ENCODE data around the gene DNAH10. TPM values are rescaled to one million over a fixed set of nuclear protein-coding genes. Genes with fewer than 3 reads are reported as not detected.

Gene DNAH10
- total RNA-seq, 4 donors from 2014 or later, result 0.14 to 0.20 TPM; not detected in 2

GRCh38 chr12:123979566-123979965 lies 217.5 kb downstream of the DNAH10 start:
- no peaks in the 10 kb centered on the region for H3K27me3 ChIP-seq
- in situ Hi-C loops (cut with MboI; ENCODE audit: low pct_ligation_motif_present in 1 of 4, low pct_unique_long_range_greater_than_20kb in 1 of 4, low sequenced_read_pairs in 3 of 4), result no loop called here
- 94 to 98% methylated on average over 3 to 6 of the region's 6 CpGs for WGBS, 2 donors (ENCODE audit: low coverage in 1 of 2)

GRCh38 chr12:123982269-123982668 lies 220.2 kb downstream of the DNAH10 start:
- intact Hi-C loops (cut with DNase I; ENCODE audit: low total_unique reads), result no loop called here
- peaks cover 0 to 11% (median 0%) of the 10 kb centered on the region in 4 donors for H3K36me3 ChIP-seq

More at GRCh38 chr12:123979566-123979965, 217.5 kb downstream of the DNAH10 start:
- peaks cover 0 to 14% (median 0%) of the 10 kb centered on the region in 4 donors for H3K36me3 ChIP-seq
- DNase-seq, result no peak
- H3K27ac ChIP-seq, result no peak overlapping the region
- intact Hi-C loops (cut with DNase I; ENCODE audit: low total_unique reads), result no loop called here
- TF ChIP-seq EP300 (IDR thresholded peaks at IDR 0.05; ENCODE audit: low read depth), result no peak
- TF ChIP-seq POLR2AphosphoS5 (IDR thresholded peaks at IDR 0.05), result no peak
- TF ChIP-seq CTCF (IDR thresholded peaks at IDR 0.05), result no peak
- TF ChIP-seq POLR2A (IDR thresholded peaks at IDR 0.05), result no peak
- H3K9me3 ChIP-seq, result no peaks in the 10 kb centered on the region
- H3K4me3 ChIP-seq, result no peak overlapping the region
- peaks cover 0 to 16% (median 5%) of the 10 kb centered on the region in 4 donors for H3K4me1 ChIP-seq

GRCh38 chr12:123983822-123984485 lies 221.9 kb downstream of the DNAH10 start:
- in situ Hi-C loops (cut with MboI; ENCODE audit: low pct_ligation_motif_present in 1 of 4, low pct_unique_long_range_greater_than_20kb in 1 of 4, low sequenced_read_pairs in 3 of 4) (loop anchor here in 3 of 4 donors (10.0 kb wide), 1 partner anchor 79 kb away; no protein-coding TSS in a partner anchor), intact Hi-C loops (cut with DNase I; ENCODE audit: low total_unique reads) (no loop called here)
- no peak overlapping the region for H3K27ac ChIP-seq
- 62 to 75% methylated on average over 4 to 7 of the region's 7 CpGs for WGBS, 2 donors (ENCODE audit: low coverage in 1 of 2)
- no peaks in the 10 kb centered on the region for H3K27me3 ChIP-seq
- peaks cover 0 to 11% (median 0%) of the 10 kb centered on the region in 4 donors for H3K36me3 ChIP-seq
- no peak for TF ChIP-seq EP300 (IDR thresholded peaks at IDR 0.05; ENCODE audit: low read depth)
- TF ChIP-seq POLR2AphosphoS5 (IDR thresholded peaks at IDR 0.05), result no peak
- no peak for TF ChIP-seq POLR2A (IDR thresholded peaks at IDR 0.05)
- peak; percentile 0 to 66 (median 49) for TF ChIP-seq CTCF (IDR thresholded peaks at IDR 0.05)
- no peak overlapping the region for H3K4me3 ChIP-seq
- H3K4me1 ChIP-seq, result peaks cover 0 to 16% (median 0%) of the 10 kb centered on the region in 4 donors
- DNase-seq, result peak; percentile 40
- no peaks in the 10 kb centered on the region for H3K9me3 ChIP-seq

More at GRCh38 chr12:123982269-123982668, 220.2 kb downstream of the DNAH10 start:
- in situ Hi-C loops (cut with MboI; ENCODE audit: low pct_ligation_motif_present in 1 of 4, low pct_unique_long_range_greater_than_20kb in 1 of 4, low sequenced_read_pairs in 3 of 4), result loop anchor here in 3 of 4 donors (10.0 kb wide), 1 partner anchor 77 kb away; no protein-coding TSS in a partner anchor
- Histone ChIP-seq H3K4me1 (peaks cover 0 to 16% (median 0%) of the 10 kb centered on the region in 4 donors), H3K9me3 (no peaks in the 10 kb centered on the region), H3K27ac (no peak overlapping the region), H3K27me3 (no peaks in the 10 kb centered on the region), H3K4me3 (no peak overlapping the region)
- WGBS, 2 donors (ENCODE audit: low coverage in 1 of 2), result 89% methylated on average over 7 of the region's 7 CpGs; no CpG with 5 or more reads in 1 of the 2 donors
- DNase-seq, result no peak
- TF ChIP-seq CTCF (IDR thresholded peaks at IDR 0.05) (no peak), EP300 (IDR thresholded peaks at IDR 0.05; ENCODE audit: low read depth) (no peak), POLR2A (IDR thresholded peaks at IDR 0.05) (no peak)

GRCh38 chr12:123984903-123985302 lies 222.8 kb downstream of the DNAH10 start:
- Histone ChIP-seq H3K4me1 (peaks cover 0 to 16% (median under 1%) of the 10 kb centered on the region in 4 donors), H3K27me3 (no peaks in the 10 kb centered on the region), H3K4me3 (no peak overlapping the region), H3K36me3 (peaks cover 0 to 15% (median 0%) of the 10 kb centered on the region in 4 donors), H3K27ac (no peak overlapping the region), H3K9me3 (no peaks in the 10 kb centered on the region)
- no peak for TF ChIP-seq EP300 (IDR thresholded peaks at IDR 0.05; ENCODE audit: low read depth)
- no peak for TF ChIP-seq CTCF (IDR thresholded peaks at IDR 0.05)
- TF ChIP-seq POLR2AphosphoS5 (IDR thresholded peaks at IDR 0.05), result no peak
- no peak for TF ChIP-seq POLR2A (IDR thresholded peaks at IDR 0.05)
- in situ Hi-C loops (cut with MboI; ENCODE audit: low pct_ligation_motif_present in 1 of 4, low pct_unique_long_range_greater_than_20kb in 1 of 4, low sequenced_read_pairs in 3 of 4) (loop anchor here in 3 of 4 donors (10.0 kb wide), 1 partner anchor 80 kb away; no protein-coding TSS in a partner anchor), intact Hi-C loops (cut with DNase I; ENCODE audit: low total_unique reads) (no loop called here)
- no peak for DNase-seq
- WGBS, 2 donors (ENCODE audit: low coverage in 1 of 2), result 81 to 86% methylated on average over 4 of the region's 4 CpGs
